ENCODE measurements around the gene RCAN2. TPM values are rescaled to one million over a fixed set of nuclear protein-coding genes. Genes with fewer than 3 reads are reported as not detected.

RCAN2 gene
- total and polyA plus RNA-seq, 2 donors (not counting 3 experiments of a cell fraction or from before 2014, with no cell fraction given) = 0.07 to 0.33 TPM

DNA sequence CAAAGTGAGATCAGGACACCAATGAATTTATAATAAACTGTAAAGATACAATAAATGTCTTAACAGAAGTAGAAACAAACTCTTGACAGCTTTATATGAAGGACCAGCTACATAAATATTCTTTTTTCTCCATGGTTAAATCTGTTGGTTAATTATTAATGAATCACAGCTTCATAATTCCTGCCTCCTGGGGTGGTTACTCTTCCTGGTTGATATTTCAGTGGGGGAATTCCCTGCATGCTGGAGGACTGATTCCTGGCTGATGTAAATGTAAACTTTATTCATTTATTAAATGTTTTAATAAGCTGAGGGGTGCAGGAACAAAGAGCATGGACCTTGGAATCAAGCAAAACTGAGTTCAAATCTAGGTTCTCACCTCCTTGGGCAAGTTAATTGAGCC, 16.2 kb upstream of the RCAN2 start:
- Histone ChIP-seq H3K4me3 (replicated peaks in 1 of 3; ENCODE audit: insufficient read depth in 1 of 3, low read depth in 1 of 3, low read length in 3 of 3) (no peak overlapping the region), H3K4me1 (ENCODE audit: control insufficient read depth, extremely low read depth, insufficient read depth, low read length) (no peaks in the 10 kb centered on the region), H4K20me1 (replicated peaks; ENCODE audit: control insufficient read depth, extremely low read depth, insufficient read depth, low read length) (no peaks in the 10 kb centered on the region), H3K79me2 (ENCODE audit: control insufficient read depth, insufficient read depth, low read length) (no peaks in the 10 kb centered on the region), H2AFZ (ENCODE audit: low read depth, low read length) (no peak overlapping the region), H3K9ac (replicated peaks; ENCODE audit: extremely low read depth, insufficient read depth, low read length) (no peak overlapping the region), H3K9me3 (replicated peaks; ENCODE audit: control insufficient read depth, insufficient read depth, low read length) (no peaks in the 10 kb centered on the region), H3K27me3 (ENCODE audit: control insufficient read depth in 2 of 2, insufficient read depth in 2 of 2, low read length in 2 of 2) (peaks cover 2 to 4% of the 10 kb centered on the region in 2 experiments), H3K4me2 (ENCODE audit: insufficient read depth, low read length) (no peak overlapping the region), H3K9me1 (replicated peaks; ENCODE audit: control insufficient read depth, extremely low read depth, insufficient read depth, low read length) (no peaks in the 10 kb centered on the region), H3K36me3 (ENCODE audit: control insufficient read depth in 2 of 2, extremely low read depth in 1 of 2, insufficient read depth in 2 of 2, low read length in 2 of 2) (no peaks in the 10 kb centered on the region), H3K27ac (ENCODE audit: insufficient read depth, low read depth, low read length) (no peak overlapping the region)
- FAIRE-seq = no peak
- intact Hi-C loops (cut with micrococcal nuclease) (no loop called here), dilution Hi-C loops (cut with MboI; ENCODE audit: extremely low pct_ligation_motif_present, low sequenced_read_pairs) (no loop called here)
- BruUV-seq (replicated peaks) = no TSS peak
- no peak for DNase-seq (ENCODE audit: low read depth, low spot score)
- CTCF ChIA-PET = interaction anchor here (0.8 to 1.1 kb wide), 2 partner anchors 10 to 16 kb away, joined by 3 to 5 read pairs; partner anchors contain the start of gene RCAN2
- POLR2A ChIA-PET = no interaction called here
- no peak for TF ChIP-seq POLR2AphosphoS5 (IDR thresholded peaks at IDR 0.05; ENCODE audit: insufficient read depth, low read depth, low read length)

DNA sequence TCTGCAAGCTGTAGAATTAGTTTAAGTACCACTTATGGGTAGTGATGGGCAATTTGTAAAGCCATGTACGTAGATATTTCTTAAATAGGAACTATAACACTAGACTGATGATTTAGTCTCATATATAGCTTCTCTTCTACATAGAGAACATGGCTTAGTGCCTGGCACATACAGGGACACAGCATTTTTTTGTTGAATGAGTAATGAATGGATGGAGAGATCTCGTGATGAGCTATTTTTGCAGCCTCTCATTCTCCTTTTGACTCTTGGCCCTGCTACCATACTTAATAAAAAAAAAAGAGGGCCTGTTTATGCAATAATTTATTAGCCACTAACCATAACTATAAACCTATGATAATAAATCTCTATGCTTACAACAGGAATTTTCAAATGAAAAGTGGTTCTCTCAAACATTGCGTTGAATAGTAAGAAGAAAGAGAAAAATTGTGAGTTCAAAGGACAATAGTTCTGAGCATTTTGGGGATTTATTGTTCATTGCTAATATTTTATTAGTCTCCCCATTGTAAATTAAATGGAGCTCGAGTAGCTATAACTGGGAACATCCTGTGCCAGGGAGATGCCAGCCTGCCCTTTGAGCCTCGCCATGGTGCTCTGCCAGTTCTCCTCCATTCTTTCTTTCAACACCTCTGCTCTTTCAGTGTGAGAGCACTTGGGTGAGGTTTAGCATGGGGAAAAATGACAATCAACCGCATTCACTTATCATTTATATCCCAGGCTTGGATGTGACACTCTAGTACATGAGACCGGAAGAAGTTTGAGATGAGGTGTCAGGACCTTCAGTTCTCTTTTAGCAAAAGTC, 14.7 kb upstream of the RCAN2 start:
- FAIRE-seq (no peak), DNase-seq (ENCODE audit: low read depth, low spot score) (no peak)
- Histone ChIP-seq H3K4me2 (ENCODE audit: insufficient read depth, low read length) (no peak overlapping the region), H3K79me2 (ENCODE audit: control insufficient read depth, insufficient read depth, low read length) (no peaks in the 10 kb centered on the region), H3K9ac (replicated peaks; ENCODE audit: extremely low read depth, insufficient read depth, low read length) (no peak overlapping the region), H3K9me1 (replicated peaks; ENCODE audit: control insufficient read depth, extremely low read depth, insufficient read depth, low read length) (no peaks in the 10 kb centered on the region), H3K9me3 (replicated peaks; ENCODE audit: control insufficient read depth, insufficient read depth, low read length) (no peaks in the 10 kb centered on the region), H2AFZ (ENCODE audit: low read depth, low read length) (no peak overlapping the region), H3K4me1 (ENCODE audit: control insufficient read depth, extremely low read depth, insufficient read depth, low read length) (no peaks in the 10 kb centered on the region), H3K4me3 (replicated peaks in 1 of 3; ENCODE audit: insufficient read depth in 1 of 3, low read depth in 1 of 3, low read length in 3 of 3) (no peak overlapping the region), H3K27me3 (ENCODE audit: control insufficient read depth in 2 of 2, insufficient read depth in 2 of 2, low read length in 2 of 2) (peaks cover 2 to 4% of the 10 kb centered on the region in 2 experiments), H4K20me1 (replicated peaks; ENCODE audit: control insufficient read depth, extremely low read depth, insufficient read depth, low read length) (no peaks in the 10 kb centered on the region), H3K27ac (ENCODE audit: insufficient read depth, low read depth, low read length) (no peak overlapping the region), H3K36me3 (ENCODE audit: control insufficient read depth in 2 of 2, extremely low read depth in 1 of 2, insufficient read depth in 2 of 2, low read length in 2 of 2) (no peaks in the 10 kb centered on the region)
- dilution Hi-C loops (cut with MboI; ENCODE audit: extremely low pct_ligation_motif_present, low sequenced_read_pairs) (no loop called here), intact Hi-C loops (cut with micrococcal nuclease) (no loop called here)
- no TSS peak for BruUV-seq (replicated peaks)
- CTCF ChIA-PET = interaction anchor here (1.2 kb wide), 1 partner anchor 14 kb away, joined by 4 read pairs; the partner anchor contains the start of gene RCAN2
- TF ChIP-seq, protein P1, sequence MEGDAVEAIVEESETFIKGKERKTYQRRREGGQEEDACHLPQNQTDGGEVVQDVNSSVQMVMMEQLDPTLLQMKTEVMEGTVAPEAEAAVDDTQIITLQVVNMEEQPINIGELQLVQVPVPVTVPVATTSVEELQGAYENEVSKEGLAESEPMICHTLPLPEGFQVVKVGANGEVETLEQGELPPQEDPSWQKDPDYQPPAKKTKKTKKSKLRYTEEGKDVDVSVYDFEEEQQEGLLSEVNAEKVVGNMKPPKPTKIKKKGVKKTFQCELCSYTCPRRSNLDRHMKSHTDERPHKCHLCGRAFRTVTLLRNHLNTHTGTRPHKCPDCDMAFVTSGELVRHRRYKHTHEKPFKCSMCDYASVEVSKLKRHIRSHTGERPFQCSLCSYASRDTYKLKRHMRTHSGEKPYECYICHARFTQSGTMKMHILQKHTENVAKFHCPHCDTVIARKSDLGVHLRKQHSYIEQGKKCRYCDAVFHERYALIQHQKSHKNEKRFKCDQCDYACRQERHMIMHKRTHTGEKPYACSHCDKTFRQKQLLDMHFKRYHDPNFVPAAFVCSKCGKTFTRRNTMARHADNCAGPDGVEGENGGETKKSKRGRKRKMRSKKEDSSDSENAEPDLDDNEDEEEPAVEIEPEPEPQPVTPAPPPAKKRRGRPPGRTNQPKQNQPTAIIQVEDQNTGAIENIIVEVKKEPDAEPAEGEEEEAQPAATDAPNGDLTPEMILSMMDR (IDR thresholded peaks at IDR 0.05; ENCODE audit: extremely low read depth in 1 of 2, insufficient read depth in 1 of 2, low read depth in 1 of 2, low read length in 2 of 2) = no peak
- TF ChIP-seq FOS (IDR thresholded peaks at IDR 0.05; ENCODE audit: borderline replicate concordance, insufficient read depth, low read length) (no peak), EZH2 (IDR thresholded peaks at IDR 0.05; ENCODE audit: borderline replicate concordance, low read depth, low read length, severe bottlenecking) (no peak), JUN (IDR thresholded peaks at IDR 0.05; ENCODE audit: borderline replicate concordance, insufficient read depth, insufficient read length, low read depth) (no peak), MYC (IDR thresholded peaks at IDR 0.05; ENCODE audit: low read depth, low read length) (no peak), POLR2AphosphoS5 (IDR thresholded peaks at IDR 0.05; ENCODE audit: insufficient read depth, low read depth, low read length) (no peak), GATA2 (IDR thresholded peaks at IDR 0.05; ENCODE audit: insufficient read depth, insufficient read length, low read depth, low read length) (no peak)
- POLR2A ChIA-PET = no interaction called here
